Measurements from ENCODE around the gene SPATA20. TPM values are rescaled to one million over a fixed set of nuclear protein-coding genes. Genes with fewer than 3 reads are reported as not detected.

Gene SPATA20
- total RNA-seq, 1 donor from 2014 or later: 22.8 TPM

DNA sequence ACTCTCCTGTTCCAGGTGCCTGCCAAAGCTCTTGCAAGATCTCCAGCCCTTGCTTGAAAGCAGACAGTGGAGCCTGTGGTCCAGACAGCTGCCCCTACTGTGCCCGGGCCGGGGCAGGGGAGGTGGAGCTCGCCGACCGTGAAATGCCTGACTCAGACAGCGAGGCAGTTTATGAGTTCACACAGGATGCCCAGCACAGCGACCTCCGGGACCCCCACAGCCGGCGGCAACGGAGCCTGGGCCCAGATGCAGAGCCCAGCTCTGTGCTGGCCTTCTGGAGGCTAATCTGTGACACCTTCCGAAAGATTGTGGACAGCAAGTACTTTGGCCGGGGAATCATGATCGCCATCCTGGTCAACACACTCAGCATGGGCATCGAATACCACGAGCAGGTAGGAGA lies 31.2 kb downstream of the SPATA20 start:
- no peaks in the 10 kb centered on the region for H3K27me3 Mint-ChIP-seq (ENCODE audit: insufficient read depth, low read depth)
- H3K4me3 Mint-ChIP-seq: no peak overlapping the region
- no peaks in the 10 kb centered on the region for H3K79me2 ChIP-seq (ENCODE audit: low read depth)
- H3K4me1 ChIP-seq: peaks cover 12% of the 10 kb centered on the region
- no peak overlapping the region for H3K27ac ChIP-seq
- H3K9me3 ChIP-seq (ENCODE audit: low read depth): no peaks in the 10 kb centered on the region
- peaks cover 8% of the 10 kb centered on the region for H3F3A ChIP-seq (ENCODE audit: low read depth)
- no peaks in the 10 kb centered on the region for H3K27me3 ChIP-seq
- H3K4me3 ChIP-seq: no peak overlapping the region
- peaks cover 26% of the 10 kb centered on the region for H3K4me1 Mint-ChIP-seq
- H3K4me2 ChIP-seq: no peak overlapping the region
- peaks cover 7% of the 10 kb centered on the region for H3K36me3 Mint-ChIP-seq
- H2AFZ ChIP-seq (replicated peaks): no peak overlapping the region
- H3K27ac Mint-ChIP-seq: no peak overlapping the region
- no peak overlapping the region for H3K9ac ChIP-seq
- H4K20me1 ChIP-seq (ENCODE audit: low read depth): no peaks in the 10 kb centered on the region
- DNase-seq (ENCODE audit: low spot score): no peak
- H3K36me3 ChIP-seq: no peaks in the 10 kb centered on the region
- H3K9me3 Mint-ChIP-seq: no peaks in the 10 kb centered on the region
- no peak for TF ChIP-seq EZH2 (IDR thresholded peaks at IDR 0.05)
- TF ChIP-seq, protein P1, sequence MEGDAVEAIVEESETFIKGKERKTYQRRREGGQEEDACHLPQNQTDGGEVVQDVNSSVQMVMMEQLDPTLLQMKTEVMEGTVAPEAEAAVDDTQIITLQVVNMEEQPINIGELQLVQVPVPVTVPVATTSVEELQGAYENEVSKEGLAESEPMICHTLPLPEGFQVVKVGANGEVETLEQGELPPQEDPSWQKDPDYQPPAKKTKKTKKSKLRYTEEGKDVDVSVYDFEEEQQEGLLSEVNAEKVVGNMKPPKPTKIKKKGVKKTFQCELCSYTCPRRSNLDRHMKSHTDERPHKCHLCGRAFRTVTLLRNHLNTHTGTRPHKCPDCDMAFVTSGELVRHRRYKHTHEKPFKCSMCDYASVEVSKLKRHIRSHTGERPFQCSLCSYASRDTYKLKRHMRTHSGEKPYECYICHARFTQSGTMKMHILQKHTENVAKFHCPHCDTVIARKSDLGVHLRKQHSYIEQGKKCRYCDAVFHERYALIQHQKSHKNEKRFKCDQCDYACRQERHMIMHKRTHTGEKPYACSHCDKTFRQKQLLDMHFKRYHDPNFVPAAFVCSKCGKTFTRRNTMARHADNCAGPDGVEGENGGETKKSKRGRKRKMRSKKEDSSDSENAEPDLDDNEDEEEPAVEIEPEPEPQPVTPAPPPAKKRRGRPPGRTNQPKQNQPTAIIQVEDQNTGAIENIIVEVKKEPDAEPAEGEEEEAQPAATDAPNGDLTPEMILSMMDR (IDR thresholded peaks at IDR 0.05): no peak
- TF ChIP-seq EZH2phosphoT487 (IDR thresholded peaks at IDR 0.05): no peak

DNA sequence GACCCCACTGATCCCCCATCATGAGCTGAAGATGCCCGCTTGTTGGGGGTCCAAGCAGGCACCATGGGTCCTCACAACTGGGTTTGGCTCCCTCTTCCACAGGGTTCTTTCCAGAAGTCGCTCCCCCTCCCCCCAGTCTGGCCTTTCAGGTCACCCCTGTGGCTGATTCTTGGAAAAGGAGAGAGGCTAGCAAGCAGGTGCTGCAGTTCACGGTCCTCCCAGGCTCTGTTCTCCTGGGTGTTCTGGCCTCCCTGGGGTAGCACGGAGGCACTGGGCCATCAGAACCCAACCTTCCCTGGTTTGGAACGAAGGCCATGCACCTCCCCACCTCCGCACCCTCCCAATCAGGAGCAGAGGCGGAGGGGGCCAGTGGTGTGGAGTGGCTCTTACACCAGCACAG lies 32.4 kb downstream of the SPATA20 start:
- Mint-ChIP-seq H3K36me3 (peaks cover 7% of the 10 kb centered on the region), H3K4me1 (peaks cover 33% of the 10 kb centered on the region), H3K27ac (no peak overlapping the region), H3K9me3 (no peaks in the 10 kb centered on the region), H3K4me3 (no peak overlapping the region), H3K27me3 (ENCODE audit: insufficient read depth, low read depth) (no peaks in the 10 kb centered on the region)
- H3K9ac ChIP-seq: no peak overlapping the region
- H4K20me1 ChIP-seq (ENCODE audit: low read depth): no peaks in the 10 kb centered on the region
- TF ChIP-seq EZH2phosphoT487 (IDR thresholded peaks at IDR 0.05): no peak
- TF ChIP-seq EZH2 (IDR thresholded peaks at IDR 0.05): no peak
- TF ChIP-seq, protein P1 (IDR thresholded peaks at IDR 0.05): no peak
- no peak overlapping the region for H3K27ac ChIP-seq
- no peaks in the 10 kb centered on the region for H3K9me3 ChIP-seq (ENCODE audit: low read depth)
- no peaks in the 10 kb centered on the region for H3K27me3 ChIP-seq
- no peaks in the 10 kb centered on the region for H3K79me2 ChIP-seq (ENCODE audit: low read depth)
- H3K4me1 ChIP-seq: peaks cover 19% of the 10 kb centered on the region
- no peaks in the 10 kb centered on the region for H3K36me3 ChIP-seq
- H3F3A ChIP-seq (ENCODE audit: low read depth): no peaks in the 10 kb centered on the region
- no peak overlapping the region for H3K4me3 ChIP-seq
- peak overlapping the region; percentile 18 for H3K4me2 ChIP-seq
- no peak for DNase-seq (ENCODE audit: low spot score)
- H2AFZ ChIP-seq (replicated peaks): no peak overlapping the region

DNA sequence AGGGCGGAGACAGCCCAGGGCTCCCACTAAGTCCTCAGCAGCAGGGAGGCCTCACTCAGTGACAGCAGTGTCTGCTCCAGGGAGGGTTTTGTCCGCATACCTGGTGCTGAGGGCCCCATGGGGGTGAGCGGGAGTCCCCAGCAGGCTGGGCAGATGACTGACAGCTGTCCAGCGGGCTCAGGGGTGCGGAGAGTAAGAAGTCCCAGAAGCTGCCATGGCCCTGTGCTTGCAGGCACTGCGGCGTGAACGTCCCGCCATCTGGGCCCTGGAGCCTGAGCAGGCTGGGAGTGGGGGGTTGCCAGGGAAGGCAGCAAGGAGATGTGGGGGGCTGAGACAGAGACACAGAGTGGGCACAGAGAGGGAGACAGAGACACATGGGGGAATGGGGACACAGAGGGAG lies 33.7 kb downstream of the SPATA20 start:
- Histone ChIP-seq H2AFZ (replicated peaks) (no peak overlapping the region), H3K27me3 (no peaks in the 10 kb centered on the region), H4K20me1 (ENCODE audit: low read depth) (no peaks in the 10 kb centered on the region), H3F3A (ENCODE audit: low read depth) (no peaks in the 10 kb centered on the region), H3K79me2 (ENCODE audit: low read depth) (no peaks in the 10 kb centered on the region), H3K9me3 (ENCODE audit: low read depth) (no peaks in the 10 kb centered on the region), H3K36me3 (no peaks in the 10 kb centered on the region), H3K4me1 (peaks cover 24% of the 10 kb centered on the region), H3K27ac (no peak overlapping the region), H3K4me2 (no peak overlapping the region), H3K4me3 (no peak overlapping the region), H3K9ac (no peak overlapping the region)
- no peaks in the 10 kb centered on the region for H3K9me3 Mint-ChIP-seq
- peaks cover 2% of the 10 kb centered on the region for H3K27me3 Mint-ChIP-seq (ENCODE audit: insufficient read depth, low read depth)
- H3K36me3 Mint-ChIP-seq: peaks cover 7% of the 10 kb centered on the region
- H3K4me1 Mint-ChIP-seq: peaks cover 41% of the 10 kb centered on the region
- H3K4me3 Mint-ChIP-seq: no peak overlapping the region
- DNase-seq (ENCODE audit: low spot score): no peak
- TF ChIP-seq, protein P1 (IDR thresholded peaks at IDR 0.05): no peak
- TF ChIP-seq EZH2 (IDR thresholded peaks at IDR 0.05) (no peak), EZH2phosphoT487 (IDR thresholded peaks at IDR 0.05) (no peak)
- H3K27ac Mint-ChIP-seq: peak overlapping the region; percentile 20

All from neural progenitor cell (in vitro differentiated cells).